GM18520 (cell line): ENCODE results near the gene IQCB1.
"Not testable (repeated sequence)": the region's sequence is repeated elsewhere in the genome, so short reads cannot be mapped to it uniquely, and the experiment has no call there.

ENCODE experiments used
- ATAC-seq: cut with Tn5 transposase; IDR thresholded peaks from one replicate; pipeline ENCODE4 v1.9.1; 2021; ENCODE audit not compliant: unreplicated experiment

IQCB1 gene, protein sequence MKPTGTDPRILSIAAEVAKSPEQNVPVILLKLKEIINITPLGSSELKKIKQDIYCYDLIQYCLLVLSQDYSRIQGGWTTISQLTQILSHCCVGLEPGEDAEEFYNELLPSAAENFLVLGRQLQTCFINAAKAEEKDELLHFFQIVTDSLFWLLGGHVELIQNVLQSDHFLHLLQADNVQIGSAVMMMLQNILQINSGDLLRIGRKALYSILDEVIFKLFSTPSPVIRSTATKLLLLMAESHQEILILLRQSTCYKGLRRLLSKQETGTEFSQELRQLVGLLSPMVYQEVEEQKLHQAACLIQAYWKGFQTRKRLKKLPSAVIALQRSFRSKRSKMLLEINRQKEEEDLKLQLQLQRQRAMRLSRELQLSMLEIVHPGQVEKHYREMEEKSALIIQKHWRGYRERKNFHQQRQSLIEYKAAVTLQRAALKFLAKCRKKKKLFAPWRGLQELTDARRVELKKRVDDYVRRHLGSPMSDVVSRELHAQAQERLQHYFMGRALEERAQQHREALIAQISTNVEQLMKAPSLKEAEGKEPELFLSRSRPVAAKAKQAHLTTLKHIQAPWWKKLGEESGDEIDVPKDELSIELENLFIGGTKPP

DNA sequence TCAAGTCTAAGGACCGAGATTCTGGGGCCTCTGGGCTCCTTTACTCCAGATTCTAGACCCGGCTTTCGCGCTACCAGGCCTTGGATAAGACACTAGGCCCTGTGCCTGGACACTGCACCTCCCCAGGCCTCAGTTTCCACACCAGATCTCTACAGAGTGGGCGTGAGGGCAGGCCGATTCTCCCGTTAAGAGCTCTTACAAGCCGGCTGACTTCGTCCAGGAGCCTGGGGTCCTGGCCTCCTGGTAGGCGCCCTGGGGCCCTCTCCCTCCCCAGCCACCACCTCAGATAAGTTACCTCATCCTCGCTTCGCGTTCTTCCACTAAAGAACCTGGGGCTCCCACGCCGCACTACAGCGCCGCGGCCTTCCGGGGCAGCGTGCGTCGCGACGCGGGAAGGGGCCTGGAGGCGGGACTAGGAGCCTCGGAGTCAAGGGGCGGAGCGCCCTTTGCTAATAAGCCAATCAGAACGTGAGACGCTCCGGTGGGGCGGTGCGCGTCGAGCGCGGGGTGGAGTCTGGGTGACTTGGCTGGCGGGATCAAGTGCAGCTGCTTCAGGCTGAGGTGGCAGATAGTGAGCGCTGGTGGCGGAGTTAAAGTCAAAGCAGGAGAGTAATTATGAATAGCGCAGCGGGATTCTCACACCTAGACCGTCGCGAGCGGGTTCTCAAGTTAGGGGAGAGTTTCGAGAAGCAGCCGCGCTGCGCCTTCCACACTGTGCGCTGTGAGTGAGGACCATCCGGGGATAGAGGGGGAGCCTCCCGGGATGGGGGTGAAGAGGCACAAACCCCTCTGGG lies at the start of gene IQCB1, which contains the start of gene EAF2:
Gene IQCB1, minus strand, starts transcription at position 390 of the 794 bp plus-strand sequence. CDS start 6,100 bp downstream, outside the sequence.
Gene EAF2, plus strand, starts transcription at position 539 of the 794 bp plus-strand sequence. Its CDS starts 77 bp downstream, at position 616.
- ATAC-seq, result peak; percentile 99

DNA sequence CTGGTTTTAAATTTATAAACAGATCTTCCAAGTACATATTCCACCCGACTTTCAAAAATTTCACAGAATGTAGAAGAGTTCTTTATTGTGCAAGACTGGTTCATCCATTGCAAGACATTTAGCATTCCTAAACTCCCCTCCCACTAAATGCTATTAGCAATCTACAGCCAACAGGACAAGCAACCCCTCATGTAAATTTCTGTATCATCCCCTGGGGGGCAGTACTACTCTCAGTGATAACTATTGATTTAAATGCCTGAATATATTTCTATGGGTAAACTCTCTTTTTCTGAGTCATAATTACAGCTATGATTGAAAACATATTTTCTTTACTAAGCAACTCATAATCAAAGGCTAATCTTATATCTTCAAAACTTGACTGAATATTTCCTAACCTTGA lies 48.6 kb upstream of the IQCB1 start:
- no peak for ATAC-seq

GRCh38 chr3:121878411-121878810 lies 43.6 kb upstream of the IQCB1 start:
- no peak for ATAC-seq

GRCh38 chr3:121871430-121871829 lies 36.6 kb upstream of the IQCB1 start:
- ATAC-seq, result no peak

DNA sequence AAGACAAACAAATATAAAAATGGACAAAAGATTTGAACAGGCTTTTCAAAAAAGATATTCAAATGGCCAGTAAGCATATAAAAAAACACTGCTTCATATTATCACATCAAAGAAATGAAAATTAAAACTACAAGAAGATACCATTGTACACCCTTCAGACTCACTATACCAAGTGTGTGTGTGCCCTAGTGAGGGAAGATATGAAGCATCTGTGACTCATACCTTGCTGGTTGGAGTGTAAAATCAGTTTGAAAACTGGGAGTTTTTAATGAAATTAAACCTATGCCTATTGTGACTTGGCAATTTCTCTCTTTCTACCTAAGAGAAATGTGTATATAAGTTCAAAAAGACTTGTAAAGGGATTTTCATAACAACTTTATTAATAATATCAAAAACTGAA lies 35.9 kb upstream of the IQCB1 start:
- no peak for ATAC-seq

DNA sequence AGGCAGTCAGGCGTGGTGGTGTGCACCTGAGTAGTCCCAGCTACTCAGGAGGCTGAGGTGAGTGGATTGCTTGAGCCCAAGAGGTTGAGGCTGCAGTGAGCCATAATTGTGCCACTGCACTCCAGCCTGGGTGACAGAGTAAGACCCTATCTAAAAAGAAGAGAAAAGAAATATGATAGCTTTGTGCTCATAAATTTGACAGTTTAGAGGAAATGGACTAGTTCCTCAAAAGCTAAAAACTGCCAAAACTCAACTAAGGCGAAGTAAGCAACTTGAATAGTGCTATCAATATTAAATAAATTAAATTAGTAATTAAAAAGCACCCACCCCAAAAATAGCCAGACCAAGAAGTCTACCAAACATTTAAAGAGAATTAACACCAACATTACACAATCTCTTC lies 34.9 kb upstream of the IQCB1 start:
- ATAC-seq, result no peak

- no peak for ATAC-seq
Observed at GRCh38 chr3:121863801-121864200, 28.9 kb upstream of the IQCB1 start.

DNA sequence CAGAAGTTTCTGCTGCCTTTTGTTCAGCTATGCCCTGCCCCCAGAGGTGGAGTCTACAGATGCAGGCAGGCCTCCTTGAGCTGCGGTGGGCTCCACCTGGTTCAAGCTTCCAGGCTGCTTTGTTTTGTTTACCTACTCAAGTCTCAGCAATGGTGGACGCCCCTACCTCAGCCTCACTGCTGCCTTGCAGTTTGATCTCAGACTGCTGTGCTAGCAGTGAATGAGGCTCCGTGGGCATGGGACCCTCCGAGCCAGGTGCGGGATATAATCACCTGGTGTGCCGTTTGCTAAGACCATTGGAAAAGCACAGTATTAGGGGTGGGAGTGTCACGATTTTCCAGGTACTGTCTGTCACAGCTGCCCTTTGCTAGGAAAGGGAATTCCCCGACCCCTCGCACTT lies 28.4 kb upstream of the IQCB1 start:
- ATAC-seq, result not testable (repeated sequence)

GRCh38 chr3:121857778-121858177 lies 22.9 kb upstream of the IQCB1 start:
- not testable (repeated sequence) for ATAC-seq

GRCh38 chr3:121855555-121855954 lies 20.7 kb upstream of the IQCB1 start:
- ATAC-seq, result no peak

GRCh38 chr3:121852256-121852655 lies 17.4 kb upstream of the IQCB1 start:
- ATAC-seq, result no peak

DNA sequence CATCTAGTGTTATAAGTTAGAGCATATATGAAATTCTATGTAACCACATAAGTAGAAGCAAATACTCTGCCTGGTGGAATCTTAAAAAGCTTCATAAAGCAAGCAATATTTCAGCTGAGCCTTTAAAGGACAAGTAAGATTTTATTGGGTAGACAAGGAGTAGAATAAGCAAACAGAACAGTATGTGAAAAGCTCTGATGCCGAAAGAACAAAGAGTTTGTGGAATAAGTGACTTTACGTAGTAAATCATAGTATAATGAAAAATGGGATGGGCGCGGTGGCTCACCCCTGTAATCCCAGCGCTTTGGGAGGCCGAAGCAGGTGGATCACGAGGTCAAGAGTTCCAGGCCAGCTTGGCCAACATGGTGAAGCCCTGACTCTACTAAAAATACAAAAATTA lies 10.0 kb upstream of the IQCB1 start:
- ATAC-seq, result no peak

DNA sequence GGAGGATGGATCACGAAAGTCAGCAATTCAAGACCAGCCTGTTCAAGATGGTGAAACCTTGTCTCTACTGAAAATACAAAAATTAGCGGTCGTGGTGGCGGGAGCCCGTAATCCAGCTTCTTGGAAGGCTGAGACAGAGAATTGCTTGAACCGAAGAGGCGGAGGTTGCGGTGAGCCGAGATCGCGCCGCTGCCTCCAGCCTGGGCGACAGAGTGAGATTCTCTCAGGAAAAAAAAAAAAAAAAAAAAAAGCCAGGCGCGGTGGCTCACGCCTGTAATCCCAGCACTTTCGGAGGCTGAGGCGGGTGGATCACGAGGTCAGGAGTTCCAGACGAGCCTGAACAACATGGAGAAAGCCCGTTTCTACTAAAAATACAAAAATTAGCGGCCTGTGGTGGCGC lies 5.1 kb upstream of the IQCB1 start:
- no peak for ATAC-seq

DNA sequence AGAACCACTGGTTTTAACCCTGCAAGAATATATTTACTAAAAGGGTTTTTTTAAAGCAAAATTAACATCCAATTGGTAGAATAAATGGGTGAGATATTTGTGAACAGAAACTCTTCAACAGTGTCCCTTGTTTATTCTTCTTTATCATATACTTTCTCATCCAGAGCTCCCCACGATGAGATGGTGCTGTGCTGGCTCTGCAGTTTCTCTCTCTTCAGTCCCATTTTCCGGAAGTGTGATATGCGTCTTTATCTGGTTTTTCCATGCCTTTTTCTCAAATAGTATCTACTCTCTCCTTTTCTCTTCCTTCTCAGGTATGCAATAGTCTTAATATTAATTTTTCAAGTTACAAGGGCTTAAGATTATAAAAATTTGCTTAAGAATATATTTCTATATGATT lies 1.6 kb upstream of the IQCB1 start:
- ATAC-seq, result no peak

DNA sequence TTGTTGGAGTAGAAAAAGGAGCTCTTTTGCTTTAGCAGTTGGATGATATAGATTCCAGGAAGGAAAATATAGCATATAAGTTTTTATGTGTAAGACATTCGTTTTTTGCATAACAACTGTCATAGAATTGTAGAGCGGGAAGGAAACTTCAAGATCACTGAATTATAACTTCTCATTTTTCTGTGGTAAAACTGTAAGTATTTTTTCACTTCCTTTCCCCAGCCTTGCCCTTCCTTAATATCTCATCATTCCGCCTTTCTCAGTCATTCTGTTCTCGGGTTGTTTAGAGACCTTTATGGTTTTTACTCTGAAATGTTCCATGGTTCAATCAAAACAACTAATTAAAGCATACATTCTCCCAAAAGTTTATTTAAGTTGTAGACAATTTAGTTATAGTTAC lies 1.2 kb upstream of the IQCB1 start:
- no peak for ATAC-seq

GRCh38 chr3:121835465-121835801 lies 573 bp upstream of the IQCB1 start:
- peak; percentile 5 for ATAC-seq

DNA sequence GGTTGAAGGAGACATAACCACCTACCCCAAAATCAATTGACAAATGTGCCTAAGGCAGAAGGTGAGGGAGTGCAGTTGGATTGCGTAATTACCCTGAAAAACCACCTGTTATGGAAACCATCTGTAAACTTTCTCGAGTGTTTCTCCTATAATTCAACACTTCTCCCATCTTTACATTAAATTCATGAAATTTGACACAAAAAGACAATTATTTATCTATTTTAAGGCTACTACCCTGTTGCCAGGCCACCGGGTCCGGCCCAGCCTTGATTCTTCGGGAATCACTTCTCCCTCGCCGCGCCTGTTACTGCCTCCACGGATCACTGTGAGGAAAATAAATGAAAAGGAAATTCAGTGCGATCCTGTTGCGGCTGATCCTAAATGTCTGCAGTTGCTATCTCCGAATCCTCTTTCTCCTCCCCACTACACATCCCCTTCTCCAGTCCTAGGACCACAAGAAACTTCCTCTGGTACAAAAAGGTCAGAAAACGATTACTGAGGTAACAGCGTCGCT lies 646 bp downstream of the IQCB1 start:
- ATAC-seq, result no peak

DNA sequence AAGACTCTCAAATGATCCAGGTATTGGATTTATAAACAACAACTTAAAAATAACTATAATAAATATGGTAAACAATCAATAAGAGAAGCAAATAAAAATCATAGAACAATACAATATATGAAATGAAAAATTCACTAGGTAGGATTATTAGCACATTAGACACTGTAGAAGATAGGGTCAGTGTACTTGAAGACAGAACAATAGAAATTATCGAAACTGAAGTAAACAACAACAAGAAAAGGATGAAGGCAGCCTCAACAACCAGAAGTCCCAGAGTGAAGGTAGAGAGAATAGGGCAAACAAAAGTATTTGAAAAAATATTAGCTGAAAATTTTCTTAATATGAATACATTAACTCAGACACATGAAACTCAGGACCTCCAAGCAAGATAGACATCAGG lies 11.9 kb downstream of the IQCB1 start:
- ATAC-seq, result no peak

DNA sequence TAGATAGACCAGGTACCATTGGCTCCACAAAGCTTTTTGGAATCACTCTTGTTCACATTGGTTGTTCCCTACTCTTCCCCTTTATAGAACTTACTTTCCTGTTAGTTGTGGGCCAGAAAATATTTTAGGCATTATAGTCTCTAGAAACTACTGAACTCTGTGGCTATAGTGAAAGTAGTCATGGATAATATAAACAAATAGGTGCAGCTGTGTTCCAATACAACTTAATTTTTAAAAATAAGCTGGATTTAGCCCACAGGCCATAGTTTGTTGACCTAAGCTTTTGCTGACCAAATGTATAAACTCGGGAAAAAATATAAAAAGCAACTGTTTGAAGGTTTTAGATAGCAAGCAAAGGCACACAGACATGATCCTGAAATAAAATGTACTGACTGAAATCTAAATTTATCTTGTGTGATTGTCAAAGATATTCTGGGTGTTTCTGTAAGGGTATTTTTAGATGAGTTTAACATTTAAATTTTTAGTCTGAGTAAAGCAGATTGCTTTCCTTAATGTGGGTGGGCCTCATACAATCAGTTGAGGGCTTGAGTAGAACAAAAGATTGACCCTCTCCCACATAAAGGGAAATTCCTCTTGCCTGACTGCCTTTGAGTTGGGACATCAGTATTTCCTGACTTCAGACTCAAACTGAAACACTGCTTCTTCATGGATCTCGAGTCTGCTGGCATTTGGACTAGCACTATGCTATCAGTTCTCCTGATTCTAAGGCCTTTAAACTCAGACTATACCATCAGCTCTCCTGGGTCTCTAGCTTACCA lies 13.2 kb downstream of the IQCB1 start:
- no peak for ATAC-seq

- no peak for ATAC-seq
Observed at GRCh38 chr3:121819236-121819635, 15.6 kb downstream of the IQCB1 start.

- no peak for ATAC-seq
Observed at GRCh38 chr3:121818578-121818977, 16.3 kb downstream of the IQCB1 start.
